GM23338 (cell line): Measurements from ENCODE around the gene KIF25. TPM values are rescaled to one million over a fixed set of nuclear protein-coding genes. Genes with fewer than 3 reads are reported as not detected.

Source experiments
- ATAC-seq: fragments of 200-7000 bp; cut with Tn5 transposase; 3 replicates; pipeline ENCODE4 v1.9.1; 2020
- DNase-seq: peaks from one replicate; pipeline ENCODE4 v3.0.0-alpha.2; 2015; ENCODE audit warnings: low spot score
- H2AFZ ChIP-seq: fragments of 200-600 bp; sonication (generic); 2 replicates; pipeline ENCODE4 v1.8.0; 2016; ENCODE audit warnings: antibody characterized with exemption, mild to moderate bottlenecking, moderate library complexity
- H3F3A ChIP-seq: fragments of 200-600 bp; sonication (generic); replicated peaks from 2 replicates; pipeline ENCODE4 v1.8.0; 2017; ENCODE audit warnings: antibody characterized with exemption, mixed run types, low read depth
- H3K27ac ChIP-seq: fragments of 200-600 bp; sonication (generic); 2 replicates; pipeline ENCODE4 v1.6.1; 2016; ENCODE audit warnings: low read depth
- H3K27me3 ChIP-seq: fragments of 200-600 bp; sonication (generic); 2 replicates; pipeline ENCODE4 v1.8.0; 2016; ENCODE audit warnings: mild to moderate bottlenecking, mixed run types, moderate library complexity; ENCODE audit not compliant: insufficient read depth
- H3K36me3 ChIP-seq: fragments of 200-600 bp; sonication (generic); 2 replicates; pipeline ENCODE4 v1.8.0; 2016; ENCODE audit warnings: mild to moderate bottlenecking; ENCODE audit not compliant: insufficient read depth
- H3K4me1 ChIP-seq: fragments of 200-600 bp; sonication (generic); 2 replicates; pipeline ENCODE4 v1.8.0; 2016; ENCODE audit warnings: mild to moderate bottlenecking, moderate library complexity; ENCODE audit not compliant: insufficient read depth
- H3K4me2 ChIP-seq: fragments of 200-600 bp; sonication (generic); 2 replicates; pipeline ENCODE4 v1.7.1; 2017; ENCODE audit warnings: mixed run types
- H3K4me3 ChIP-seq: fragments of 200-600 bp; sonication (generic); 2 replicates; pipeline ENCODE4 v1.6.1; 2016; ENCODE audit warnings: mixed run types
- H3K79me2 ChIP-seq: fragments of 200-600 bp; sonication (generic); replicated peaks from 2 replicates; pipeline ENCODE4 v1.8.0; 2017; ENCODE audit warnings: mild to moderate bottlenecking; ENCODE audit not compliant: insufficient read depth
- H3K9me2 ChIP-seq: fragments of 200-600 bp; sonication (generic); 2 replicates; pipeline ENCODE4 v1.8.0; 2017; ENCODE audit not compliant: insufficient read depth
- H4K20me1 ChIP-seq: fragments of 200-600 bp; sonication (generic); replicated peaks from 2 replicates; pipeline ENCODE4 v1.8.0; 2017; ENCODE audit warnings: mild to moderate bottlenecking; ENCODE audit not compliant: insufficient read depth
- H3K27ac Mint-ChIP-seq: 2 replicates; pipeline ENCODE4 v1.8.0; 2020; ENCODE audit warnings: inconsistent platforms, mild to moderate bottlenecking, moderate library complexity, mixed read lengths
- H3K27me3 Mint-ChIP-seq: 3 replicates; pipeline ENCODE4 v1.8.0; 2022; ENCODE audit warnings: low read depth, mild to moderate bottlenecking, moderate library complexity, mixed read lengths, inconsistent platforms; ENCODE audit not compliant: insufficient read depth, poor library complexity
- H3K36me3 Mint-ChIP-seq: 3 replicates; pipeline ENCODE4 v1.8.0; 2021; ENCODE audit warnings: low read depth, mild to moderate bottlenecking, inconsistent platforms, moderate library complexity, mixed read lengths
- H3K4me1 Mint-ChIP-seq: 3 replicates; pipeline ENCODE4 v1.8.0; 2020; ENCODE audit warnings: mild to moderate bottlenecking, inconsistent platforms, mixed read lengths
- H3K4me3 Mint-ChIP-seq: 3 replicates; pipeline ENCODE4 v1.8.0; 2021; ENCODE audit warnings: moderate library complexity, mild to moderate bottlenecking, inconsistent platforms, mixed read lengths
- H3K9me3 Mint-ChIP-seq: 3 replicates; pipeline ENCODE4 v1.8.0; 2020; ENCODE audit warnings: moderate library complexity, mild to moderate bottlenecking, inconsistent platforms, mixed read lengths
- CREB1 ChIP-seq: fragments of 250-450 bp; sonication (Bioruptor Pico); IDR thresholded peaks from 2 replicates; pipeline ENCODE4 v1.5.0; 2020; ENCODE audit warnings: low read depth, mild to moderate bottlenecking, moderate library complexity
- NANOG ChIP-seq: IDR thresholded peaks from 2 replicates; pipeline ENCODE4 v1.6.1; 2016; ENCODE audit warnings: antibody characterized with exemption, borderline replicate concordance
- POLR2AphosphoS5 ChIP-seq: IDR thresholded peaks from 2 replicates; pipeline ENCODE4 v1.6.1; 2016; ENCODE audit warnings: antibody characterized with exemption, low read depth
- ZNF114 ChIP-seq: fragments of 250-450 bp; sonication (Bioruptor Pico); IDR thresholded peaks from 2 replicates; pipeline ENCODE4 v1.5.0; 2020; ENCODE audit warnings: mild to moderate bottlenecking, moderate library complexity
- ZNF462 ChIP-seq: fragments of 250-450 bp; sonication (Bioruptor Pico); IDR thresholded peaks from 2 replicates; pipeline ENCODE4 v1.5.0; 2020; ENCODE audit warnings: mild to moderate bottlenecking, moderate library complexity
- polyA plus RNA-seq: library from polyadenylated mRNA; unstranded; fragments of >200 nt; fragmentation: Nextera tagmentation; extraction: Ambion mirVana; gene quantifications from 2 replicates; pipeline ENCODE4 v1.2.1, GENCODE V29; 2016
- total RNA-seq: library from RNA; depleted of rRNA; stranded (reverse); fragments of >200 nt; shearing (Covaris generic); gene quantifications from 2 replicates; pipeline ENCODE4 v1.2.3, GENCODE V29; 2014

Gene KIF25
- total and polyA plus RNA-seq, 2 experiments from 2014 or later: 0.69 to 0.76 TPM

GRCh38 chr6:168040856-168041496 is 43.5 kb downstream of the KIF25 start:
- Histone ChIP-seq H2AFZ (no peak overlapping the region), H3K4me3 (no peak overlapping the region), H4K20me1 (no peaks in the 10 kb centered on the region), H3K36me3 (peaks cover 13% of the 10 kb centered on the region; the same call in 1 of the 2 replicates), H3K4me1 (peaks cover 7% of the 10 kb centered on the region), H3K9me2 (peaks cover 4% of the 10 kb centered on the region; the same call in 1 of the 2 replicates), H3K4me2 (no peak overlapping the region), H3K27ac (no peak overlapping the region), H3K27me3 (no peaks in the 10 kb centered on the region), H3F3A (peaks cover 2% of the 10 kb centered on the region; the same call in 1 of the 2 replicates), H3K79me2 (no peaks in the 10 kb centered on the region)
- no peak overlapping the region for H3K27ac Mint-ChIP-seq
- no peak for TF ChIP-seq NANOG
- TF ChIP-seq CREB1 (CRISPR knock-in tag): no peak
- peaks cover 57% of the 10 kb centered on the region for H3K9me3 Mint-ChIP-seq
- peaks cover 5% of the 10 kb centered on the region for H3K4me1 Mint-ChIP-seq
- H3K4me3 Mint-ChIP-seq: no peak overlapping the region
- no peak for DNase-seq
- ATAC-seq: no peak
- peaks cover 38% of the 10 kb centered on the region for H3K36me3 Mint-ChIP-seq
- H3K27me3 Mint-ChIP-seq: peaks cover 3% of the 10 kb centered on the region

- H3K9me2 ChIP-seq: peaks cover 4% of the 10 kb centered on the region; the same call in 1 of the 2 replicates
- peaks cover 13% of the 10 kb centered on the region; the same call in 1 of the 2 replicates for H3K36me3 ChIP-seq
- H3K9me3 Mint-ChIP-seq: peaks cover 53% of the 10 kb centered on the region
- H3K79me2 ChIP-seq: no peaks in the 10 kb centered on the region
- no peak overlapping the region for H3K4me3 Mint-ChIP-seq
- no peak; the same call in 2 of the 3 replicates for ATAC-seq
- H3K4me1 ChIP-seq: no peaks in the 10 kb centered on the region
- no peak overlapping the region for H3K27ac ChIP-seq
- H3K4me3 ChIP-seq: no peak overlapping the region
- H4K20me1 ChIP-seq: no peaks in the 10 kb centered on the region
- H2AFZ ChIP-seq: no peak overlapping the region
- H3K4me1 Mint-ChIP-seq: no peaks in the 10 kb centered on the region
- no peaks in the 10 kb centered on the region for H3F3A ChIP-seq
- H3K27me3 ChIP-seq: no peaks in the 10 kb centered on the region
- TF ChIP-seq ZNF114 (no peak), POLR2AphosphoS5 (no peak), ZNF462 (CRISPR knock-in tag) (no peak)
- H3K36me3 Mint-ChIP-seq: peaks cover 38% of the 10 kb centered on the region
- peaks cover 2% of the 10 kb centered on the region for H3K27me3 Mint-ChIP-seq
- no peak overlapping the region for H3K27ac Mint-ChIP-seq
- H3K4me2 ChIP-seq: no peak overlapping the region
- DNase-seq: no peak
Measured at GRCh38 chr6:168041928-168042327, 44.5 kb downstream of the KIF25 start.
